SU-DHL-6 (cell line): ENCODE results near the gene MAIP1.

Experiments
- H2AFZ ChIP-seq: fragments of 200-600 bp; sonication (generic); 2 replicates; pipeline ENCODE4 v1.6.1; 2014; ENCODE audit warnings: low read depth, mild to moderate bottlenecking, moderate library complexity, mixed read lengths, antibody characterized with exemption, low read length; ENCODE audit not compliant: severe bottlenecking
- H3F3A ChIP-seq: fragments of 200-600 bp; shearing (Covaris generic); 2 replicates; pipeline ENCODE4 v1.6.0; 2016; ENCODE audit warnings: antibody characterized with exemption, mild to moderate bottlenecking; ENCODE audit not compliant: insufficient read depth
- H3K27ac ChIP-seq: fragments of 200-600 bp; sonication (generic); 2 replicates; pipeline ENCODE4 v1.5.1; 2016; ENCODE audit warnings: low read depth, mild to moderate bottlenecking, low read length, moderate library complexity, mixed read lengths
- H3K27me3 ChIP-seq: fragments of 200-600 bp; sonication (generic), shearing (Covaris generic); 2 replicates; pipeline ENCODE4 v1.6.0; 2014; ENCODE audit warnings: mild to moderate bottlenecking, low read length
- H3K36me3 ChIP-seq: fragments of 200-600 bp; sonication (generic); 2 replicates; pipeline ENCODE4 v1.6.1; 2014; ENCODE audit warnings: mild to moderate bottlenecking, low read length, mixed read lengths
- H3K4me2 ChIP-seq: fragments of 300-600, 200-600 bp; shearing (Covaris generic), sonication (generic); 2 replicates; pipeline ENCODE4 v1.6.0; 2014; ENCODE audit warnings: low read length, low read depth, mild to moderate bottlenecking; ENCODE audit not compliant: poor library complexity, severe bottlenecking
- H3K4me3 ChIP-seq: fragments of 200-600 bp; sonication (generic); 2 replicates; pipeline ENCODE4 v1.5.1; 2014; ENCODE audit warnings: antibody characterized with exemption, low read length, mild to moderate bottlenecking, mixed read lengths; ENCODE audit not compliant: insufficient read depth, poor library complexity, severe bottlenecking
- H3K79me2 ChIP-seq: fragments of 200-600 bp; sonication (generic); 2 replicates; pipeline ENCODE4 v1.6.1; 2014; ENCODE audit warnings: mild to moderate bottlenecking, low read length, moderate library complexity; ENCODE audit not compliant: insufficient read depth
- H3K9ac ChIP-seq: fragments of 200-600 bp; sonication (generic); 2 replicates; pipeline ENCODE4 v1.7.0; 2014; ENCODE audit warnings: mild to moderate bottlenecking, low read length
- H3K9me2 ChIP-seq: fragments of 200-600 bp; sonication (generic); replicated peaks from 2 replicates; pipeline ENCODE4 v1.6.1; 2014; ENCODE audit warnings: low read length; ENCODE audit not compliant: insufficient read depth
- H3K9me3 ChIP-seq: fragments of 200-600 bp; sonication (generic); 2 replicates; pipeline ENCODE4 v1.6.1; 2014; ENCODE audit warnings: low read length, mixed read lengths; ENCODE audit not compliant: insufficient read depth
- H4K20me1 ChIP-seq: fragments of 200-600 bp; sonication (generic); 2 replicates; pipeline ENCODE4 v1.6.1; 2014; ENCODE audit warnings: low read depth, mild to moderate bottlenecking, antibody characterized with exemption, low read length, moderate library complexity, mixed read lengths
- EZH2phosphoT487 ChIP-seq: fragments of 200-600 bp; sonication (generic), shearing (Covaris generic); conservative IDR thresholded peaks from 2 replicates; pipeline ENCODE4 v1.6.1; 2018; ENCODE audit warnings: mild to moderate bottlenecking, antibody characterized with exemption, low read length, moderate library complexity, mixed read lengths
- TF ChIP-seq, protein P1 (sequence below): fragments of 200-600 bp; sonication (generic); IDR thresholded peaks from one replicate; pipeline ENCODE4 v1.5.1; 2017; ENCODE audit warnings: antibody characterized with exemption, mild to moderate bottlenecking, low read length, moderate library complexity; ENCODE audit not compliant: insufficient read depth, poor library complexity, severe bottlenecking

The MAIP1 gene

DNA sequence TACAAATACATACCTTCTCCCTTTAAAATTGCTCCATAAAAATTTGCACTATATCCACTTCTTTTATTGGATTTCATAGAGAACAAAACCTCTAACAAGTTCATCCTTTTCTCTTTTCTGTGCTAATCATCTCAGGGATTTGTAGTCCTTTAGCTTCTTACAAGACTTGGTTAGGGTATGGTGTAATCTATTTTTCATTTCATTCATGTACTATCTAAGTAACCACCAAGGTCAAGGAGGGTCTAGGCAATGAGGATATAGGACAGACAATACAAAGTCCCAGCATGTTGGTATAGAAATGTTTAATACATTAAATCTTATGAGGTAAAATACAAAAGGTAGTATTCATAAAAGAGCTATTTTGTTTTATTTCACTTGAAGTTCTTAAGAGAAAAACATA lies 26.8 kb upstream of the MAIP1 start:
- H3F3A ChIP-seq, result peaks cover 38% of the 10 kb centered on the region
- H2AFZ ChIP-seq, result no peak overlapping the region
- peaks cover 23% of the 10 kb centered on the region for H3K79me2 ChIP-seq
- no peak overlapping the region for H3K4me3 ChIP-seq
- H3K9me3 ChIP-seq, result no peaks in the 10 kb centered on the region
- H3K9ac ChIP-seq, result no peak overlapping the region
- no peaks in the 10 kb centered on the region for H3K9me2 ChIP-seq
- TF ChIP-seq, protein P1, sequence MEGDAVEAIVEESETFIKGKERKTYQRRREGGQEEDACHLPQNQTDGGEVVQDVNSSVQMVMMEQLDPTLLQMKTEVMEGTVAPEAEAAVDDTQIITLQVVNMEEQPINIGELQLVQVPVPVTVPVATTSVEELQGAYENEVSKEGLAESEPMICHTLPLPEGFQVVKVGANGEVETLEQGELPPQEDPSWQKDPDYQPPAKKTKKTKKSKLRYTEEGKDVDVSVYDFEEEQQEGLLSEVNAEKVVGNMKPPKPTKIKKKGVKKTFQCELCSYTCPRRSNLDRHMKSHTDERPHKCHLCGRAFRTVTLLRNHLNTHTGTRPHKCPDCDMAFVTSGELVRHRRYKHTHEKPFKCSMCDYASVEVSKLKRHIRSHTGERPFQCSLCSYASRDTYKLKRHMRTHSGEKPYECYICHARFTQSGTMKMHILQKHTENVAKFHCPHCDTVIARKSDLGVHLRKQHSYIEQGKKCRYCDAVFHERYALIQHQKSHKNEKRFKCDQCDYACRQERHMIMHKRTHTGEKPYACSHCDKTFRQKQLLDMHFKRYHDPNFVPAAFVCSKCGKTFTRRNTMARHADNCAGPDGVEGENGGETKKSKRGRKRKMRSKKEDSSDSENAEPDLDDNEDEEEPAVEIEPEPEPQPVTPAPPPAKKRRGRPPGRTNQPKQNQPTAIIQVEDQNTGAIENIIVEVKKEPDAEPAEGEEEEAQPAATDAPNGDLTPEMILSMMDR, result no peak
- TF ChIP-seq EZH2phosphoT487, result no peak
- no peaks in the 10 kb centered on the region for H3K27me3 ChIP-seq
- H3K27ac ChIP-seq, result no peak overlapping the region
- H3K36me3 ChIP-seq, result peaks cover 40% of the 10 kb centered on the region; the same call in 1 of the 2 replicates
- H4K20me1 ChIP-seq, result peaks cover 12% of the 10 kb centered on the region; the same call in 1 of the 2 replicates
- H3K4me2 ChIP-seq, result no peak overlapping the region

DNA sequence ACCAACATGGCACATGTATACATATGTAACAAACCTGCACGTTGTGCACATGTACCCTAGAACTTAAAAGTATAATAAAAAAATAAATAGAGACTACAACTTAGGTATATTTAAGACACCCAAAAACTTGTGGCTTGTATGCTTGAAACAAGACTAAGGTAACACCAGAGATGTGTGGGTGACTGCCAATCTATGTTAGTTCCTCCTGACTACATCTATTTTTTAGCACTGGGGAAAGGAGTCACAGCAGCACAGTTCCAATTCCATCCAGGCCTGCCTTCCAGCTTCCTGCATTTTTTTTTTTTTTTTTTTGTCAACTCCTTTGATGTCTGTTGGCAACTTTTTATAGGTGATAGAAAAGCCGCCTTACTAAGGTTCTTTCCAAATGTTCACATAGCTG lies 26.1 kb upstream of the MAIP1 start:
- Histone ChIP-seq H3K79me2 (peaks cover 16% of the 10 kb centered on the region), H3K9ac (no peak overlapping the region), H3K4me2 (no peak overlapping the region), H3K4me3 (no peak overlapping the region), H3K27ac (no peak overlapping the region), H3K27me3 (no peaks in the 10 kb centered on the region), H3K9me3 (no peaks in the 10 kb centered on the region), H4K20me1 (peaks cover 12% of the 10 kb centered on the region; the same call in 1 of the 2 replicates), H3K36me3 (peaks cover 45% of the 10 kb centered on the region; the same call in 1 of the 2 replicates), H3F3A (peaks cover 38% of the 10 kb centered on the region), H2AFZ (no peak overlapping the region), H3K9me2 (no peaks in the 10 kb centered on the region)
- TF ChIP-seq EZH2phosphoT487, result no peak
- TF ChIP-seq, protein P1, result no peak

DNA sequence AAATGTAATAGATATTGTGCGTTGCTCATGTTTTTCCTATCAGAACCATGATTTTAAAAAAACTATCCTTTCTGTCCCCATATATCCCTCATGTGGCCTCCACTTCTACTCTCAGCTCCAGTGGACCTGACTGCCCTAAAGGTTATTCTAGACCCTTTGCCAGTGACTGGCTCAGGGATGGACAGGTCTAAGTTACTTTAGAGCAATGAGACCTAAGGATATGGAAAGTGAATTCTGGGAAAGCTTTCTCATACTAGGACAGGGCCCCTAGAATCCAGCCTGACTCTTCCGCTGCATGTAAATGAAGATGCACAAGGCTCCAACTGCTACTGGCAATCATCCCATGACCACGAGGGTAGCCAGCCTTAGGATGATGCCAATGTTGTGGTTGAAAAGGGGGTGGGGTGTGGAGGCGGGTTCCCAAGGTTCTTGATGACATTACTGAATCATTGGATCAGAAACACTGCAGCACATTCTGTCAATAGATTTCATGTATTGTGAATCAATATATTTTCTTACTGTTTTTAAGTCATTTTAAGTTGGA lies 23.0 kb upstream of the MAIP1 start:
- H3K9me3 ChIP-seq, result no peaks in the 10 kb centered on the region
- H3K9me2 ChIP-seq, result no peaks in the 10 kb centered on the region
- no peak overlapping the region for H3K4me2 ChIP-seq
- no peak overlapping the region for H3K4me3 ChIP-seq
- no peak overlapping the region for H3K9ac ChIP-seq
- no peaks in the 10 kb centered on the region for H3K27me3 ChIP-seq
- TF ChIP-seq EZH2phosphoT487, result no peak
- TF ChIP-seq, protein P1, result no peak
- no peaks in the 10 kb centered on the region for H3K79me2 ChIP-seq
- peaks cover 17% of the 10 kb centered on the region; the same call in 1 of the 2 replicates for H3F3A ChIP-seq
- peaks cover 4% of the 10 kb centered on the region; the same call in 1 of the 2 replicates for H4K20me1 ChIP-seq
- H3K36me3 ChIP-seq, result peaks cover 31% of the 10 kb centered on the region; the same call in 1 of the 2 replicates
- no peak overlapping the region for H3K27ac ChIP-seq
- H2AFZ ChIP-seq, result no peak overlapping the region
